Gastroesophageal sphincter (tissue), 3 donors: ENCODE measurements around the gene CERCAM.

Experiments used
- POLR2AphosphoS5 ChIP-seq: sonication (generic); formaldehyde crosslinking; IDR thresholded peaks from one replicate; pipeline ENCODE4 v1.6.1; 2017; ENCODE audit warnings: antibody characterized with exemption
- TF ChIP-seq, protein P1 (sequence below), 4 experiments: fragments of 200-600 bp in 2 of 4; fragments of 450-650 bp in 2 of 4; sonication (generic) in 1 of 4; IDR thresholded peaks; one replicate each; pipeline ENCODE4 v1.5.1; 2017 to 2019; ENCODE audit warnings: antibody characterized with exemption in 4 of 4, mild to moderate bottlenecking in 2 of 4, moderate library complexity in 2 of 4

DNA sequence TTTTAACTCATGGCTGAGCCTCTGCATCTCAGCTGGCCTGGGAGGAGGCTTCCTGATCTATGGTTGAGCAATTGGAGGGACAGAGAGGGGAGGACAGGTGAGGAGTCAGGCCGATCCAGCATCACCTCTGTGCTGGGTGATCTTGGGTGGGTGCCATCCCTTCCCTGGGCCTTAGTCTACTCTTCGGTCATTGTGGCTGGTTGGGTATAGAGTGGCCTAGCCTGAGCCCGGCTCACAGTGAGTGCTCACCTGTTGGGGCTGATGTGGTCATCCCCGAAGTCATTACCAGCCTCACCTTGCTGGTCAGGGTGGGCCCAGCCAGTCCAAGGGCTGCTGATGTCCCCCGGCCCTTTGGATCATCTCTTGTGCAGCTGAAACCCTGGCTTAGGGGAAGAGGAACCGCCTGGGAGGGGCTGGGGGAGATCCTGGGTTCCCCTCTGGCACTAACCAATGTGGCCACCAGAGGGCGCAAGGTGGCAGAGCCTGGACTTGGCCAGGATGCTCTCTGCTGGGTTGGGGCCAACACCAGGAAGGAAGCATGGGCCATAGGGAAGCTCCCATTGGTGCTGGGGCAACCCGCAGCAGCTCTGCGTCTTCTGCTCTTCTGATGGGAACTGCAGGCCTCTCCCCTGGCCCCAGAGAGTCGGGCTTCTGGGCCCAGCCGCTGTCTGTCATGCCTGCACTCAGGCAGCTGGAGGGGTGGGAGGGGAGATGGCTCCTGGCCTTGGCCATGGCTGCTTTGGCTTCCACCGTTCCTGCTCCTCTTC, 17.9 kb downstream of the CERCAM start:
- TF ChIP-seq, protein P1, sequence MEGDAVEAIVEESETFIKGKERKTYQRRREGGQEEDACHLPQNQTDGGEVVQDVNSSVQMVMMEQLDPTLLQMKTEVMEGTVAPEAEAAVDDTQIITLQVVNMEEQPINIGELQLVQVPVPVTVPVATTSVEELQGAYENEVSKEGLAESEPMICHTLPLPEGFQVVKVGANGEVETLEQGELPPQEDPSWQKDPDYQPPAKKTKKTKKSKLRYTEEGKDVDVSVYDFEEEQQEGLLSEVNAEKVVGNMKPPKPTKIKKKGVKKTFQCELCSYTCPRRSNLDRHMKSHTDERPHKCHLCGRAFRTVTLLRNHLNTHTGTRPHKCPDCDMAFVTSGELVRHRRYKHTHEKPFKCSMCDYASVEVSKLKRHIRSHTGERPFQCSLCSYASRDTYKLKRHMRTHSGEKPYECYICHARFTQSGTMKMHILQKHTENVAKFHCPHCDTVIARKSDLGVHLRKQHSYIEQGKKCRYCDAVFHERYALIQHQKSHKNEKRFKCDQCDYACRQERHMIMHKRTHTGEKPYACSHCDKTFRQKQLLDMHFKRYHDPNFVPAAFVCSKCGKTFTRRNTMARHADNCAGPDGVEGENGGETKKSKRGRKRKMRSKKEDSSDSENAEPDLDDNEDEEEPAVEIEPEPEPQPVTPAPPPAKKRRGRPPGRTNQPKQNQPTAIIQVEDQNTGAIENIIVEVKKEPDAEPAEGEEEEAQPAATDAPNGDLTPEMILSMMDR (IDR thresholded peaks at IDR 0.05): peak in 3 of 4 experiments; percentile 89 to 93 (median 93)
- peak; percentile 59 for TF ChIP-seq POLR2AphosphoS5
